GM21723 (cell line): ENCODE measurements around the gene SWT1.
"Not testable (repeated sequence)": the region's sequence is repeated elsewhere in the genome, so short reads cannot be mapped to it uniquely, and the experiment has no call there.

Experiments used
- ATAC-seq: cut with Tn5 transposase; IDR thresholded peaks from one replicate; pipeline ENCODE4 v1.9.1; 2021; ENCODE audit warnings: mild to moderate bottlenecking, moderate library complexity; ENCODE audit not compliant: unreplicated experiment

SWT1 gene

DNA sequence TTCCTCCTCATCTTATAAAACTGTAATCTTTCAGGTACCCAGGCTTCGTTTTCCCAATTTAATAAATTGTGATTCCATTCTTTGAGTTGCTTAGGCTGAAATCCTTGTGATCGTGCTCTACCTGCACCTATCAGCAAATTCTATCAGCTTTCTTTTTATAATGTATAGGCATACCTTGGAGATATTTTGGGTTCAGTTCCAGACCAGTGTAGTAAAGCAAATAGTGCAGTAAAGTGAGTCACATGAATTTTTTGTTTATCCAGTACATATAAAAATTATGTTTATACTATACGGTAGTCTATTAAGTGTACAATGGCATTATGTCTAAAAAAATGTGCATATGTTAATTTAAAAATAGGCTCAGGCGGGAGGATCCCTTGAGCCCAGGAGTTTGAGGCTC, 5.5 kb downstream of the SWT1 start:
- no peak for ATAC-seq

DNA sequence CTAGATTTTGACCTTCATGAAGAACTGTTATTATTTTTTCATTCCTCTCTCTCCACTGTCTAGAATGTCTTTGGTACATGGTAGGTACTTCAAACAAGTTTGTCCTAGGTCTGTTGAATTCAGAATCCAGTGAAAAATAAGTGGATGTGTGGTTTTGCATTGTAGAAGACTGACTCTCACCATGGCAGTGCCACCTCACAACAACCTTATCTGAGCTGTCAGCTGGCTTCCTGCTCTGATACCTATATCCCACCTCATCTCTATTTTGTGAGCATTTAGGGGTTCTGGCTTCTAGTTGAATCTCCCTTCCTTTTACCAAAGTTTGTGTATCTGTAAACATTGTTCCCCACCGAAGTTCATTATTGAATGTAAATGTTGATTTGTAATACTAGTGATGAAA, 9.1 kb downstream of the SWT1 start:
- ATAC-seq = no peak

DNA sequence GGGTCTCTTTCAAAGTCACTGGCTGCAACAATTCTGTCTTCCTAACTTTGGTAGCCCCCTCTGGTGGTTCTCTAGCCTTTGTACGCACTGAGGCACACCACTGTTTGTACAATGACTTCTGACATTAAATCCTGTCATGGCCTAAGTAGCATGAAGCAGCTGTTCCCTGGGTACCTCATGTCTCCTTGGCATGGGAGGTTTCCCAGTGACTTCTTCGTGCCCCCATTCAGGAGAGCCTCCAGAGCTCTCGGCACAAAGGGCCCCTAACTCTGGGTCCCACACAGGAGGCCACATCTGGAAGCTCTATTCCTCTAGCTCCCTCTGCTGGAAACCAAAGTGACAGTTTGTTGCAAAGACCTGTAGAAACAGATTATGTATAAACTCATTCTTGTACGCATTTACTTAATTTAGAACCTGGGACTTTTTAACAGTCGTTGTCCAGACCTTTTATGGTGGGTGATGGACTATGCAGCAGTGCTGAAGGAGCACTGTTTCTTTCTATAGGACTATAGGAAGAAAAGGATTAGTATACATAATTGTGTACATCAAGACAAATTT, 13.4 kb downstream of the SWT1 start:
- ATAC-seq = peak; percentile 96

DNA sequence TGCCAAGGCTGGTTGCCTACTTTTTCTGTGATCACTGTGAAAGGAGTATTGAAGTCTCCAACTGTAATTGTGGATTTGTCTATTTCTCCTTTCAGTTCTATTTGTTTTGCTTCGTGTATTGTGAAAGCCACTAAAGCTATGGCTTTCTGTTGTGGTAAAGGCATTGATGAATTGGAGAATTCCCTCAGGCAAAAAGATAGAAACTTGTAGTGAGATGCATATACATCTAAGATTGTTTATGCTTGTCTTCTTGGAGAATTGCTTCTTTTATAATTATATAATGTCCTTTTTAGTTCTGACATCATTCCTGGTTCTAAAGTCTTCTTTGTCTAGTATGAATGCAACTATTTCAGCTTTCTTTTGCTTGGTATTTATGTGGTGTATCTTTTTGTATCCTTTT, 36.8 kb downstream of the SWT1 start:
- ATAC-seq = no peak

DNA sequence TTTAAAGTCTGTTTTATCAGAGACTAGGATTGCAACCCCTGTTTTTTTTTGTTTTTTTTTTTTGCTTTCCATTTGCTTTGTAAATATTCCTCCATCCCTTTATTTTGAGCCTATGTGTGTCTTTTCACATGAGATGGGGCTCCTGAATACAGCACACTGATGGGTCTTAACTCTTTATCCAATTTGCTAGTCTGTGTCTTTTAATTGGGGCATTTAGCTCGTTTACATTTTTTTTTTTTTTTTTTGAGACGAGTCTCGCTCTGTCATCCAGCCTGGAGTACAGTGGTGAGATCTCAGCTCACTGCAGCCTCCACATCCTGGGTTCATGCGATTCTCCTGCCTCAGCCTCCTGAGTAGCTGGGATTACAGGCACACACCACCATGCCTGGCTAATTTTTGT, 41.7 kb downstream of the SWT1 start:
- not testable (repeated sequence) for ATAC-seq

DNA sequence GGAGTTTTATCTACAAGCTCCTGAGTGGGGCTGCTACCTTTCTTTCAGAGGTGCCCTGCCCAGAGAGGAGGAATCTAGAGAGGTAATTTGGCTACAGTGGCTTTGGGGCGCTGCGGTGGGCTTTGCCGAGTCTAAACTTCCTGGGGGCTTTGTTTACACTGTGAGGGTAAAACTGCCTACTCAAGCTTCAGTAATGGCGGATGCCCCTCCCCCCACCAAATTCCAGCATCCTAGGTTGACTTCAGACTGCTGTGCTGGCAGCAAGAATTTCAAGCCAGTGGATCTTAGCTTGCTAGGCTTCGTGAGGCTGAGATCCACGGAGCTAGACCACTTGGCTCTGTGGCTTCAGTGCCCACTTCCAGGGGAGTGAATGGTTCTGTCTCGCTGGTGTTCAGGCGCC, 43.9 kb downstream of the SWT1 start:
- no peak for ATAC-seq

DNA sequence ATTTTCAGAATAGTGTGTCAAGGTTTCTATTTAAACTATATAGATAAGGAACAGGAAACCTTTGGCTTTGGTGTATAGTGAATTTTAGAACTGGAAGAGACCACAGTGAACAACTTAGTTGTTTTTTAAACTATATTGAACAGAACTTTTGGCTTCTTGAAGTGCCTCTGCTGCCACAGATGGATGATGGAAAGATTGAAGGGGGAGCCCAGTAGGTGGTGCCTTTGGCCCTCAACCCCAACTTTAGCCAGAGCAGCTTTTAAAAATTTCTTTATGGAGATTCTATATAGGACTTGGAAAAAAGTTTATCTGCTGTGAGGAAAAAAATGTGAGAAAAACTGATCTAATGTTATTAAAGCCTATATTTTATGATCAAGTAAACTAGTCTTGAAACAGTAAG, 50.2 kb downstream of the SWT1 start:
- no peak for ATAC-seq

DNA sequence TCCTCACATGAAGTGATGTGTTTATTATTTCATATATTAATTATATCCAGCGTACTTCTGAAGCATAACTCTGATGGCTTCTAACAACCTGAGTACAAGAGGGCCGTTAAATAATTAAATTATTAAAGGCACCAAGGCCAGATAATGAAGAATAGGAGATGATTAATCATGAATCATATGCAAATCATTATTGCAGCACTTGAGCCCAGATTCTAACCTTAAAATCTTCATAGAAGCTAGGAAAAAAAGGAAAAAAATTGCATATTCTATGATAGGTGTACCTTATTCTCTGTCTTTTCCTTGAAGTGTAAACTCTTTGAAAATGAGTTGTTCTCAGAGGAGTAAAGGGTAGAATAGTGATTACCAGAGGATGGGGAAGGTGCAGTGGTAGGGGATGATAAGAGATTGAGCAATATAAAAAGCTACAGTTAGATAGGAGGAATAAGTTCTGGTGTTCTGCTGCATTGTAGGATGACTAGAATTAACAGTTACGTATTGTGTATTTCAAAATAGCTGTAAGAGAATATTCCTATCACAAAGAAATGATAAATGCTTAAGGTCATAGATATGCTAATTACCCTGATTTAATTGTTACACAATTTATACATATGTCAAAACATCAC, 51.1 kb downstream of the SWT1 start:
- ATAC-seq = no peak

DNA sequence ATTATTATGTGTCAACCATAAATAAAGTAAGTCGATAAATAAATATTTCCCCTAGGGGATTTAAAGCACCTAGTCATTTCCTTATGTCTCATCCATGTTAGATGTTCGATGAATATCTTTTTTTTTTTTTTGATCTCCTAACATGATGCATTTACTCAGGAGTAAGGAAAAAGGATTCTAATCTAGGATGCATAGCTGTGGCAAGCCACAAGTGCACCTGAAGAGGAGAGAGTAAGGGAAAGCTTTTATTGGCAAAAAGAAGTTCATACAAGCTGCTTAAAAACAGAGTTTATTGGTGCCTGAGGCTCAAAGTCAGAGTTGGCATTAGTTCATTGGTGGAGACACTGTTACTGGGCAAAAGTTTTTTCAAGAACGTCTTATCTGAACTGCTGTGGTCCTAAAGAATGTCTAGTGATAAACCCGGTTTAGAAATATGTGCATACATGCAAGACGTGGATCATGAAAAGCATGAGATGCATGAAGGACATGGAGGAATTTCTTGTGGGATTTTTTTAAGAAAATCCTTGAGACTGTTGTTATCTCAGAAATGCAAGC, 51.7 kb downstream of the SWT1 start:
- no peak for ATAC-seq

DNA sequence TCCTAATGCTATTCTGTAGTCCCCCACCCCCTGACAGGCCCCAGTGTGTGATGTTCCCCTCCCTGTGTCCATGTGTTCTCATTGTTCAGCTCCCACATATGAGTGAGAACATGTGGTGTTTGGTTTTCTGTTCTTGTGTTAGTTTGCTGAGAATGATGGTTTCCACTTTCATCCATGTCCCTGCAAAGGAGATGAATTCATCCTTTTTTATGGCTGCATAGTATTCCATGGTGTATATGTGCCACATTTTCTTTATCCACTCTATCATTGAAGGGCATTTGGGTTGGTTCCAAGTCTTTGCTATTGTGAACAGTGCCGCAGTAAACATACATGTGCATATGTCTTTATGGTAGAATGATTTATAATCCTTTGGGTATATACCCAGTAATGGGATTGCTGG, 52.4 kb downstream of the SWT1 start:
- ATAC-seq = not testable (repeated sequence)

DNA sequence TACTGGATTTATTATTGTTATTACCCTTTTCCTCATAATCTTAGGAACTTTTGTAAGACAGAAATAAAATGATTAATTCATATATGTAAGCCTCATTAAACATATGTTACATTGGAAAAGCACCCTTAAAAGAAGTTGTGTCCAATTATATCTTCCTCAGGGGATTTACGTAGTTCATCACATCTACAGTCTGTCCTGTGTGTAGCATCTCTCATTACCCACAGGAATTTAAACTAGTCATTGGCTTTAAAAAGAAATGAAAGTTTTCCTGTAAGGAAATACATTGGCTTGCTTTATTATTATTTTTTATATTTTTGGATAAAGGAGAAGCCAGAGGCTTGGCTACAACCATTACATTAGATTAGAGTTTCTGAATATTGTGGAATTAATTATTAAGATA, 56.1 kb downstream of the SWT1 start:
- ATAC-seq = no peak

DNA sequence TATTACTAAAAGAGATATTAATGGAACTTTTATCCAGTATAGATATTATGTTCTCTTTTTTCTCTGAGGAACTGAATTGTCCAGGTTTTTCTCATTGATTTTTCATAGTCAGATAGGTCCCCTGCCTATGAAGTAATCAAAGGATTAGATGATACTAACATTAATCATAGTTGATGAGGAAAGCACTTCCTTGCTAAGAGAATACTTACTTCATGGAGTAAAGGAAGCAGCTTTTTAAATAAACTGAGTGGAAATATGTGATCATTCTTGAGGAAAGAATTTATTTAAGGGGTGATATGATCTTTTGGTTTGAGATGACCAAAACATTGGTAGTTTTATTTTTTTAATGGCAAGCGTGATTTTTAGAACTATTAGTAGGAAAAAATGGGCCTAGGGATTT, 58.9 kb downstream of the SWT1 start:
- ATAC-seq = no peak

DNA sequence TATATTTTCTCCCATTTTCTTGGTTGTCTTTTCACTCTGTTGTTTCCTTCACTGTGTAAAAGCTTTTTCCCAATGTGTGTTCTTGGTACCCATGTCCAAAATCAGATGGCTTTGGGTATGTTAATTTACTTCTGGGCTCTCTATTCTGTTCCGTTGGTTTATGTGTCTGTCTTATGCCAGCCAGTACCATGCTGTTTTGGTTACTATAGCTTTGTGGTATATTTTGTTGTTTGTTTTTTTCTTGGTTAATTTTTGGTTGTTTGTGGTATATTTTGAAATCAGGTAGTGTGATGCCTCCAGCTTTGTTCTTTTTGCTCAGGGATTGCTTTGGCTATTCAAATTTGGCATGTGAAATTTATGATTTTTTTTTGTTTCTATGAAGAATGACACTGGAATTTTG, 67.2 kb downstream of the SWT1 start:
- ATAC-seq = no peak

DNA sequence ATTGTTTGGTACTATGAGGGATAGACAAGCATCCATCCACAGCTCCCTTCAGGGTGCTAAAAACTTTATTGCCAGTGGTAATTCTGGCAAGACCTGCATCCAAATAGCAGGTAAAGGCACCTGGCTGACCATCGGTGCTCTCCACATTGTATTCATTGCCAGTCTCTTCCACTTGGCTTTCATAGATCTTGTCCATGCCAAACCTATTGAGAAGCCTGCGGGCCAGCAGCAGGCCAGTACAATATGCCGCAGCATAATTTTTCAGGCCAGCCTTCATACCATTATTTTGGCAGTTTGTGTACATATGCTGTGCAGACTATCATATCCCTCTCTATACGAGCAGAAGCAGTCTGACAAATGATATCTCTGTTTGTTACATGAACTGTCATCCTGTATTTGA, 70.2 kb downstream of the SWT1 start:
- no peak for ATAC-seq

DNA sequence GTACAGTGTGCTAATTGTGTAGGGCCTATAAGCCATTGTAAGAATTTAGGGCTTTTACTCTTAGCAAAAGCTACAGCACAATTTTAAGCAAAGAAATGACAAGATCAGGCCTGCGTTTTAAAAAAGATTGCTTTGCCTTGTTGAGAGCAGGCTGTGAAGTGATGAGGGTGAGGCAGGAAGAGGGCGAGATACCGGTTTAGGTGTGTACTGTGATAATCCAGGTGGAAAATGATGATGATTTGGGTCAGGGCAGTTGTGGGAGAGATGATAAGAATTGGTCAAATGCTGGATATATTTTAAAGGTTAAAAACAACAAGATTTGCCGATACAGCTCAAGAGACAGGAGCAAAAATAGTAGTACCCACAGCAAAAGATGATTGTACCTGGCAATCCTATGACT, 72.0 kb downstream of the SWT1 start:
- ATAC-seq = no peak

DNA sequence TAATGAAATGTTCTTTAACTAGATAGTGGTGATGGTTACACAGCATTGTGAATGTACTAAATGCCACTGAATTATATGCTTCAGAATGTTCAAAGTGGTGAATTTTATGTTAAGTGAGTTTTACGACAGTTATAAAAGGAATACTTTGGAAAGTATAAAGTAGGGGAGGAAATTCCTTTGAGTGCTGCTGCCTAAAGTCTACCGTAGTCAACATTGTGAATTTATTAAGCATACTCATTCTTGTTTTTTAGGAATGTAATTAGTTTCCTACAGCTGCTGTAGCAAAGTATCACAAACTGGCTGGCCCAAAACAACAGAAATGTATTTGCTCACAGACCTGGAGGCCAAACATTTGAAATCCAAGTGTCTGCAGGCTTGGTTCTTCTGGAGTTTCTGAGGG, 73.0 kb downstream of the SWT1 start:
- ATAC-seq = no peak

DNA sequence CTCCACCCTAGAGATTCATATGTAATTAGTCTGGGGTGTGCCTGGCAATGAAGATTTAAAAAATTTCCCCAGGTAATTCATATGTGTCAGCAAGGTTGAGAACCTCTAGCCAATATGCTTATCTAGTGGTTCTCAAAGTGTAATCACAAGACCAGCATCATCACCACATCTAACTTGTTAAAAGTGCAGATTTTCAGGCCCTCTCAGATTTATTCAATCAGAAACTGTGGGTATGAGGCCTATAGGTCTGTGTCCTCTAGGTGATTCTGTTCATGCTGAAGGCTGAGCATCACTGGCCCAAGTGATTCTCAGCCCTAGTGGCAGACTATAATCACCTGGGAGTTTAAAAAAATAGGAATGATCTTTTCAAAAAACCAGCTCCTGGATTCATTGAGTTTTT, 75.9 kb downstream of the SWT1 start:
- ATAC-seq = no peak

DNA sequence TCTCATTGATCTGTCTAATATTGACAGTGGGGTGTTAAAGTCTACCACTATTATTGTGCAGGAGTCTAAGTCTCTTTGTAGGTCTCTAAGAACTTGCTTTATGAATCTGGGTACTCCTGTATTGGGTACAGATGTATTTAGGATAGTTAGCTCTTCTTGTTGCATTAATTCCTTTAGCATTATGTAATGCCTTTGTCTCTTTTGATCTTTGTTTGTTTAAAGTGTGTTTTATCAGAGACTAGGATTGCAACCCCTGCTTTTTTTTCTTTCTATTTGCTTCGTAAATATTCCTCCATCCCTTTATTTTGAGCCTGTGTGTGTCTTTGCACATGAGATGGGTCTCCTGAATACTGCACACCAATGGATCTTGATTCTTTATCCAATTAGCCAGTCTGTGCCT, 77.2 kb downstream of the SWT1 start:
- not testable (repeated sequence) for ATAC-seq

DNA sequence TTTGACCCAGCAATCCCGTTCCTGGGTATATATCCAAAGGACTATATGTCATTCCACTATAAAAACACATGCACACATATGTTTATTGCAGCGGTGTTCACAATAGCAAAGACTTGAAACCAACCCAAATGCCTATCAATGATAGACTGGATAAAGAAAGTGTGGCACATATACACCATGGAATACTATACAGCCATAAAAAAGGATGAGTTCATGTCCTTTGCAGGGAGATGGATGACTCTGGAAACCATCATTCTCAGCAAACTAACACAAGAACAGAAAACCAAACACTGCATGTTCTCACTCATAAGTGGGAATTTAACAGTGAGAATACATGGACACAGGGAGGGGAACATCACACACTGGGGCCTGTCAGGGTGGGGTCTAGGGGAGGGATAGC, 80.2 kb downstream of the SWT1 start:
- not testable (repeated sequence) for ATAC-seq

DNA sequence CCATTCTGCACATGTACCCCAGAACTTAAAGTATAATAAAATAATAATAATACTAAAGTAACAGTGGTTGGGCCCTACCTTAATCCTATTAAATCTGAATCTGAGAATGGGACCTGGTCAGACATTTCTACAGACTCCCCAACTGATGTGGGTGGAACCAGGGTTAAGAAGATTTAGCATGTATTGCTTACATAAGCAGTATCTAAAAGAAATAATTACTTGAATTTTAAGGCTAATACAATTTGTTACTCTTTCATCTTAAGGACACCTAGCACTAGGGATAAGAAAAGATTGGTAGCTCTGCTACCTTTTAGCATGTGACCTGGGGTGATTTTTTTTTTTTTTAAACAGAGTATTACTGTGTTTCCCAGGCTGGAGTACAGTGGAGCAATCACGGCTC, 80.7 kb downstream of the SWT1 start:
- ATAC-seq = no peak

DNA sequence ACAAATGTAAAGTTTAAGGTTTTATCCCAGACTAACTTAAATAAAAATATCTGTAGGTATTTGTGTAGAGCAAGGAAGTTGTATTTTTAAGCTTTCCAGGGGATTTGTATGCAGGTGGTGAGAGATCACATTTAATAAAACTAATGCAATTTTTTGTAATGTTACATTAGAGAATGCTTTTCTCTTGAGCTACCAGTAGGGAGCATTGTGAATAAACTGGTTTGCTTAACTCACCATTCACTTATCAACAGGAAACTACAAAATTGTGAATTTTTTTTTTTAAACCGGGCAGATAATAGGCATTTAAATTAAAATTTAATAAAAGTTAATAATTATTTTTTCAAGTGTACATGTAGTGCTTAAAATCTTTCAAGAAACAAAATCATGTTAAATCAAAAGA, 81.5 kb downstream of the SWT1 start:
- no peak for ATAC-seq

DNA sequence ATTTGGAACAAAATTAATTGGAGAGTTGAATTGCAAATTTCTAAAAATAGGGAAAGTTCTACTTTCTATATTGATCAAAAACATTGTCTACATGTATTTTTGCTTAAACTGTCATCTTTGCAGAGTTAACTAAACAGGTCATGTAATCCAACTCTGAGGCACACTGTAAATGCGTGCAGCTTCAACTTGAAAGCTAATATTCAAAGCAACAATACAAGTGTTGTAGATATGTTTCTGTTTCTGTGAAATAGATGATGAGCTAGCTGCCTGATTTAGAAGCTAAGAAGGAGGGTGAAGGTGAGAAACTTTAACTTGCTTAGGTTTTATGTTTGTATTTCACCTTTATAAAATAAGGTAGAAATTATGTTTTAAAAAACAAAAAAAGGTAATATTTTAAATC, 82.9 kb downstream of the SWT1 start:
- ATAC-seq = no peak

DNA sequence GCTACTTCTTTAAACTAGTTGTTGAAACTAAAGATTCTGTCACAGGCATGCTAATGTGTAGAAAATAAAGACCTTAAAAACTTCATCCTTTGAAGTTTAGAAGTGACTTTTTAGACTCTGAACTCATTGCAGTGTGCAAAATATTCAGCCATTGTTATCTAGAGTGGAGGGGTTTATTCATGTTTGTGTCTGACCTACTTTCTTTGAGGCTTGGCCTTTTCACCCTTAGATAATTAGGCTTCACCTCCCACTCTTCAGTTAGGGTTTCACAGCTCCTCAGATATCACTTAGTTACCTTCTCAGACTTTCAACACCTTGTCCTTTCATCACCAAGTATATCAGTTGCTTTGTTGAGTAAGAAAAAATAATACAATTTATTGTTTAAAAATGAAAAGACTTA, 84.2 kb downstream of the SWT1 start:
- ATAC-seq = no peak
